Activated naive CD4-positive, alpha-beta T cell treated with Interleukin-2 at 50 U/mL for 16 hours (primary cell): ENCODE results near the gene ABCG1.

ENCODE experiments used
- DNase-seq: peaks from one replicate; pipeline ENCODE4 v3.0.0-alpha.2; 2020

Gene ABCG1

GRCh38 chr21:42193131-42193671, 25.7 kb upstream of the ABCG1 start:
- DNase-seq, result peak; percentile 50

GRCh38 chr21:42193721-42194120, 25.2 kb upstream of the ABCG1 start:
- DNase-seq, result no peak

- no peak for DNase-seq
Measured at GRCh38 chr21:42194863-42195262, 24.1 kb upstream of the ABCG1 start.

GRCh38 chr21:42195378-42196031, 23.4 kb upstream of the ABCG1 start:
- DNase-seq, result no peak

- no peak for DNase-seq
Measured at GRCh38 chr21:42198929-42199867, 19.7 kb upstream of the ABCG1 start.

- DNase-seq, result no peak
Measured at GRCh38 chr21:42199868-42200463, 19.0 kb upstream of the ABCG1 start.

- DNase-seq, result no peak
Measured at GRCh38 chr21:42200906-42201614, 17.9 kb upstream of the ABCG1 start.

GRCh38 chr21:42201615-42202161, 17.3 kb upstream of the ABCG1 start:
- DNase-seq, result no peak

GRCh38 chr21:42202321-42202720, 16.6 kb upstream of the ABCG1 start:
- no peak for DNase-seq

- no peak for DNase-seq
Measured at GRCh38 chr21:42203321-42203720, 15.6 kb upstream of the ABCG1 start.

- DNase-seq, result no peak
Measured at GRCh38 chr21:42203936-42204335, 15.0 kb upstream of the ABCG1 start.

- no peak for DNase-seq
Measured at GRCh38 chr21:42207426-42207825, 11.5 kb upstream of the ABCG1 start.

GRCh38 chr21:42208036-42208435, 10.9 kb upstream of the ABCG1 start:
- DNase-seq, result no peak

GRCh38 chr21:42208801-42209490, 10.0 kb upstream of the ABCG1 start:
- DNase-seq, result no peak

GRCh38 chr21:42209801-42210479, 9.0 kb upstream of the ABCG1 start:
- no peak for DNase-seq

GRCh38 chr21:42212266-42212665, 6.7 kb upstream of the ABCG1 start:
- DNase-seq, result no peak

GRCh38 chr21:42213082-42213774, 5.7 kb upstream of the ABCG1 start:
- DNase-seq, result no peak

GRCh38 chr21:42214081-42214750, 4.7 kb upstream of the ABCG1 start:
- no peak for DNase-seq

- DNase-seq, result no peak
Measured at GRCh38 chr21:42214921-42215320, 4.0 kb upstream of the ABCG1 start.
